ENCODE measurements around the gene GRM5.
"Not testable (repeated sequence)": the region's sequence is repeated elsewhere in the genome, so short reads cannot be mapped to it uniquely, and the experiment has no call there.

Gene GRM5

DNA sequence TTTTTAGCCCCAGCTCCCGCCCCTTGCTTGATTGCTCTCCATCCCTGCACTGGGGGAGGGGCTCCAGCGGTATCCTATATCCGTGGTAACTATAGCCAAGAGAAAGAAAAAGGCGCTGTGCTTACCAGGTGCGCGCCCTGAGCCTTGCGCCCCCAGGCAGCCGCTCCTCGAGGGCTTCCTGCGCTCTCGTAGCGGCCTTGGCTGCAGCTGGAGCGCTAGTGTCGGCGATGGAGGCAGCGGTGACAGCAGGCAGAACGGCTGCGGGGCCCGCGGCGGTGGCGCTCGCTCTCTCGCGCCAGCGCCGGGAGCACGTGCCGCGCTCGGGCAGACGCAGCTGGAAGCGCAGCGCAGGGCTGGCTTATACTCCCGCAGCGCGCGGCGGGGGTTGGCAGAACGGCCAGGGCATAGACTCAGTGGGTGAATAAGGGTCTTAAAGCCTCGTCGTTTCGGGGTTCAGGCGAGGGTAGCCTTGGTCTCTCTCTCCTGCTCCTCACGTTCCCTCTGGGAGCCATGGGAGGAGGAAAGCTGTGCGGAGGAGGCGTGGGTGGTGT, at the start of gene GRM5:
GRM5 (minus strand) TSS at position 332 of the 551 bp plus-strand sequence. CDS start 18,110 bp downstream, outside the sequence.
- H3K4me3 ChIP-seq (ENCODE audit: low read depth in 1 of 2, low read length in 2 of 2); H3K4me1 ChIP-seq (ENCODE audit: control insufficient read depth in 1 of 2, insufficient read depth in 2 of 2, low read length in 2 of 2); H3K36me3 ChIP-seq (ENCODE audit: control insufficient read depth in 1 of 2, insufficient read depth in 2 of 2, low read length in 2 of 2); H3K27me3 ChIP-seq (ENCODE audit: low read depth, low read length); H3K27ac ChIP-seq (ENCODE audit: low read length); H3K9me3 ChIP-seq (ENCODE audit: control insufficient read depth in 1 of 2, low read length in 2 of 2): not testable (repeated sequence)

DNA sequence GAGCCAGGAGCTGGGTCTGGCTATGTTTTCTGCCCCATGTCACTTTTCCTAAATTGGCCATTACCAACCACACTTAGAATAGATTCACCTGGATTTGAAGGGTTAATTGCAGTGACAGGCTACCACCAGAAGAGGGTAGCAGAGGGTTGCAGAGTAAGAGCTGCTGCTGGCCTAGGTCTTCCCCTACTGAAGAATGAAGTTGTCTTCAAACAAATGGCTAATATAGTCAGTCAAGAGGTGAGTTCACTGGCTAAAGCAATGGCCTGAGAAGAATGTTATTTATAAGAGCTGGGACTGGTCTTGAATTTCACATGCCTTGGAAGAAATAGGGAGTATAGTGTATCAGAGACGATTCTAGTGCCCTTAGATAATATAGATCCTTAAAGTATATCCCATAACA, 32.2 kb upstream of the GRM5 start:
- not testable (repeated sequence) for H3K27ac ChIP-seq (ENCODE audit: low read length); H3K36me3 ChIP-seq (ENCODE audit: control insufficient read depth in 1 of 2, insufficient read depth in 2 of 2, low read length in 2 of 2); H3K4me3 ChIP-seq (ENCODE audit: low read depth in 1 of 2, low read length in 2 of 2); H3K4me1 ChIP-seq (ENCODE audit: control insufficient read depth in 1 of 2, insufficient read depth in 2 of 2, low read length in 2 of 2); H3K9me3 ChIP-seq (ENCODE audit: control insufficient read depth in 1 of 2, low read length in 2 of 2); H3K27me3 ChIP-seq (ENCODE audit: low read depth, low read length)

DNA sequence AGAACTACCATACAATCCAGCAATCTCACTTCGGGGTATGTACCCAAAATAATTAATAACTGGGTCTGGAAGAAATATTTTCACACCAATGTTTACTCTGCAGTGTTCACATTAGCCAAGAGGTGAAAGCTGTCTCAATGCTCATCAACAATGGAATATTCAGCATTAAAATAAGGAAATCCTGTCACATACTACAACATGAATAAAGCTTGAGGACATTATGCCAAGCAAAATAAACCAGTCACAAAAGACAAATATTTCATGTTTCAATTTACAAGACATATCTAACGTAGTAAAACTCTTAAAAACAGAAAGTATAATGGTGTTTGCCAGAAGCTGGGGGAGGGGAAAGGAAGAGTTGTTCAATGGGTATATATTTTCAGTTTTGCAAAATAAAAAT, 28.0 kb upstream of the GRM5 start:
- H3K36me3 ChIP-seq (ENCODE audit: control insufficient read depth in 1 of 2, insufficient read depth in 2 of 2, low read length in 2 of 2); H3K27ac ChIP-seq (ENCODE audit: low read length); H3K4me3 ChIP-seq (ENCODE audit: low read depth in 1 of 2, low read length in 2 of 2); H3K27me3 ChIP-seq (ENCODE audit: low read depth, low read length); H3K9me3 ChIP-seq (ENCODE audit: control insufficient read depth in 1 of 2, low read length in 2 of 2); H3K4me1 ChIP-seq (ENCODE audit: control insufficient read depth in 1 of 2, insufficient read depth in 2 of 2, low read length in 2 of 2): not testable (repeated sequence)

DNA sequence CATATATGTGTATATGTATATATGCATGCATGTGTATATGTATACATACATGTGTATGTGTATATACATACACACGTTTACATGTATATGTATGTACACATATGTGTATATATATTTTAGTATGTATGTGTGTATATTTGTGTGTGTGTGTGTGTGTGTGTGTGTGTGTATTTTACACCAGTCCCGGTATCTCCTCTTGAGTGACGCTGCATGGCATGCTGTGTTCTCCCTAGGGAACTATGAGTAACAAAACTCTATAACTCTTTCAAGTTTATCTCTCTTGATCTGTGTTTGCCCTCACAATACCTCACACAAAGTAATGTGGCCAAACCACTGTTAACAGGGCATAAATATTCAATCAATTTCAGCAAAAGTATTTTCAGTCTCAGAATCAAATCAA, 19.2 kb upstream of the GRM5 start:
- H3K27me3 ChIP-seq (ENCODE audit: low read depth, low read length); H3K36me3 ChIP-seq (ENCODE audit: control insufficient read depth in 1 of 2, insufficient read depth in 2 of 2, low read length in 2 of 2); H3K4me3 ChIP-seq (ENCODE audit: low read depth in 1 of 2, low read length in 2 of 2); H3K9me3 ChIP-seq (ENCODE audit: control insufficient read depth in 1 of 2, low read length in 2 of 2); H3K27ac ChIP-seq (ENCODE audit: low read length); H3K4me1 ChIP-seq (ENCODE audit: control insufficient read depth in 1 of 2, insufficient read depth in 2 of 2, low read length in 2 of 2): not testable (repeated sequence)

DNA sequence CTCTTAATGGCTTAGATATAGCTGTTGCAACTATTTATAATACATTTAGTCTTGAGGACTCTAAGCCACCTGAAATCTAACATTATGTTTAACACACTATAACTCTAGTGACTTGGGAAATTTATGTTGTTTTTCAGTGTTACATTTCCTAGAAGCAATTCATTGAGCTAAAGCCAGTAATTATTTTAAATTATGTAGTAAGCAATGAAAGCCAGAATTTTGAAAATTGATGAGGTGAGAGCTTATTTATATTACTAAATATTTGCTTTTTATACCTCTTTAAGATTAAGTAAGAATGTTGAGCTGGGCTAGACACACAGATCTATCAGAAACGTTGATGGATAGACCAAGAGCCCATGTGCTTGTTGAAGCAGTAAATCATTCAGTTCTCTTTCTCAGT, 5.1 kb upstream of the GRM5 start:
- not testable (repeated sequence) for H3K27me3 ChIP-seq (ENCODE audit: low read depth, low read length); H3K9me3 ChIP-seq (ENCODE audit: control insufficient read depth in 1 of 2, low read length in 2 of 2); H3K36me3 ChIP-seq (ENCODE audit: control insufficient read depth in 1 of 2, insufficient read depth in 2 of 2, low read length in 2 of 2); H3K4me3 ChIP-seq (ENCODE audit: low read depth in 1 of 2, low read length in 2 of 2); H3K27ac ChIP-seq (ENCODE audit: low read length); H3K4me1 ChIP-seq (ENCODE audit: control insufficient read depth in 1 of 2, insufficient read depth in 2 of 2, low read length in 2 of 2)

DNA sequence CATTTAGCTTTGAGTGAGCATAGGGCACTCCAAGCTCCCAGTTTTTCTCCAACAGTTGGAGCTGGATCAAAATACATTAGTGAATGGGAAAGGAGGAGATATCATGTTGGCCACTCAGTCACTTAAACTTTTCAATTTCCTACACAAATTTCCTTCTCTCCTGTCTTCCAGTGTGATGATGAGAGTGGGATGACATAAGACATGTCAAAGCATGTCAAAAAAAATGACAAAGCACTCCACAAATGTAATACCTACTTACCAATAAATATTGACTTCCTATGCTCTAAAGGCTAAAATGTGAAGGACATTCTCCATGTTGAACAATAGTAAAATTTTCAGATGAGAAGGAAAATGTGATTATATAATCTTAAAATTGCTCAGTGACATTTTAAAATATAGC, 1.5 kb upstream of the GRM5 start:
- no peaks in the 10 kb centered on the region for H3K36me3 ChIP-seq (ENCODE audit: control insufficient read depth in 1 of 2, insufficient read depth in 2 of 2, low read length in 2 of 2)
- H3K27ac ChIP-seq (ENCODE audit: low read length): no peak overlapping the region
- H3K4me1 ChIP-seq (ENCODE audit: control insufficient read depth in 1 of 2, insufficient read depth in 2 of 2, low read length in 2 of 2): no peaks in the 10 kb centered on the region
- no peaks in the 10 kb centered on the region for H3K9me3 ChIP-seq (ENCODE audit: control insufficient read depth in 1 of 2, low read length in 2 of 2)
- H3K27me3 ChIP-seq (ENCODE audit: low read depth, low read length): no peaks in the 10 kb centered on the region
- H3K4me3 ChIP-seq (ENCODE audit: low read depth in 1 of 2, low read length in 2 of 2): no peak overlapping the region

DNA sequence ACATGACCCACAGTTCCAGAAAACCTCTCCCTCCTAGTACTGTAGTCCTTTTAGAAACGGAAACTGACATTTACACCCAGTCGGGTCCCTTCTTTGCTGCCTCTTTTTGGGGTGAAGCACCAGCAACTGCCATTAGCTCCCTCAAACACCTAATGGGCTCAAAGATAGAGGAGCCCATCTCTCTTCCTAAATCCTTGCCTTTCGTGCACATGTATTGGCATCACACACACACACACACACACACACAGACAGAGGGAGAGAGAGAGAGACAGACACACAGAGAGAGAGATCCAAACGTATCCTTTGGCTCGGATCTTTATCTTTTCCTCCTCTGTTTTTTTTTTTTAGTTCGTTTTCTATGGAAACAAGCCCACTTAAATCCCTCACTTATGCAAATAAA, 716 bp downstream of the GRM5 start:
- Histone ChIP-seq H3K27me3 (ENCODE audit: low read depth, low read length) (no peaks in the 10 kb centered on the region), H3K4me3 (ENCODE audit: low read depth in 1 of 2, low read length in 2 of 2) (no peak overlapping the region), H3K36me3 (ENCODE audit: control insufficient read depth in 1 of 2, insufficient read depth in 2 of 2, low read length in 2 of 2) (no peaks in the 10 kb centered on the region)

DNA sequence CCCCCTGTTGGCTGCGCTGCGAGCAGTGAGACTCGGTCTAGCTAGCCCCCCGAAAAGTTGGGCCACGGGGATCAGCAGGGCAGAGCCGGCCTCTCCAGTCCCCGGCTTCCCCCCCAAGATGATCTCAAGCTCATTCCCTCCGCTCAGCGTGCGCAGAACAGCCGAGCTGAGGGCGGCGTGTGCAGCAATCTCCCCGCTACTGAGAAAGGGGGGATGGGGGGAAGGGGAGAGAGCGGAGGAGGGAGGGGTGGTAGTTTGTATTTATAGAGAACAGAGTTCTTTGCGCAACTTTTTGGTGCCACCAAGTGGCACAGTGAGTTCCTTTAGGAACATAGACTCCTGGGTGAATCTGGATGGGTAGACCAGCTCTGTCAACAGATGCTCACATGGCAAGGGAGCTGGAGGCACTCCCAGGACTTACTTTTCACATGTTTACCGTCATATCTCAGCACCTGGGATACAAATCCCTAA, 2.3 kb downstream of the GRM5 start:
- H3K9me3 ChIP-seq (ENCODE audit: control insufficient read depth in 1 of 2, low read length in 2 of 2); H3K36me3 ChIP-seq (ENCODE audit: control insufficient read depth in 1 of 2, insufficient read depth in 2 of 2, low read length in 2 of 2); H3K4me3 ChIP-seq (ENCODE audit: low read depth in 1 of 2, low read length in 2 of 2); H3K27me3 ChIP-seq (ENCODE audit: low read depth, low read length); H3K27ac ChIP-seq (ENCODE audit: low read length); H3K4me1 ChIP-seq (ENCODE audit: control insufficient read depth in 1 of 2, insufficient read depth in 2 of 2, low read length in 2 of 2): not testable (repeated sequence)

More for the DNA sequence above, 716 bp downstream of the GRM5 start:
- Histone ChIP-seq H3K27ac (ENCODE audit: low read length) (no peak overlapping the region), H3K4me1 (ENCODE audit: control insufficient read depth in 1 of 2, insufficient read depth in 2 of 2, low read length in 2 of 2) (no peaks in the 10 kb centered on the region), H3K9me3 (ENCODE audit: control insufficient read depth in 1 of 2, low read length in 2 of 2) (no peaks in the 10 kb centered on the region)

DNA sequence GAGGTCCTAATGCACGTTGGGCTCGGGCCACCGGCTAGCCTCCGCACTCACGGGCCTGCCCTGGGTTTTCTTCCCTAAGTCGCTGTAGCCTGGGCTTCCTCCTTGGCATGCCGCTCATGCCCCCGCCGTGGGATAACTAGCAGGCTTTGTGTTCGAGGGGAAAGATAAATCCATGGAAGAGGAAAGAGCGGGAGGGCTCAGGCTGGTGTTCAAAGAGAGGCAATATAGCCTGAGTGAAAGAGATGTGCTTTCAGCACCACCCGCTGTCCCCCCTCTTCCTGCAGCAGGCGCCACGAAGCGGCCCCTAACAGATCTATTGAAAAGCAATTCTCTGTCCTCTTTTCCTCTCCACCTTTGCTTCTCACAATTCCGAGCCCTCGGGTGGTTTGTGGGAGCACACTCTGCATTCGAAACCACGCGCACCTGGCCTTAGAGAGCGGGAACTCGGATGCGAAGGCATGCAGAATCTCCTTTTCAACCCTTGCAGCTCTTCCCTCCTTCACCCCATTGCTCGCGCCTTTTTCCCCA, 2.9 kb downstream of the GRM5 start:
- H3K27me3 ChIP-seq (ENCODE audit: low read depth, low read length); H3K27ac ChIP-seq (ENCODE audit: low read length); H3K4me1 ChIP-seq (ENCODE audit: control insufficient read depth in 1 of 2, insufficient read depth in 2 of 2, low read length in 2 of 2); H3K9me3 ChIP-seq (ENCODE audit: control insufficient read depth in 1 of 2, low read length in 2 of 2); H3K36me3 ChIP-seq (ENCODE audit: control insufficient read depth in 1 of 2, insufficient read depth in 2 of 2, low read length in 2 of 2); H3K4me3 ChIP-seq (ENCODE audit: low read depth in 1 of 2, low read length in 2 of 2): not testable (repeated sequence)

DNA sequence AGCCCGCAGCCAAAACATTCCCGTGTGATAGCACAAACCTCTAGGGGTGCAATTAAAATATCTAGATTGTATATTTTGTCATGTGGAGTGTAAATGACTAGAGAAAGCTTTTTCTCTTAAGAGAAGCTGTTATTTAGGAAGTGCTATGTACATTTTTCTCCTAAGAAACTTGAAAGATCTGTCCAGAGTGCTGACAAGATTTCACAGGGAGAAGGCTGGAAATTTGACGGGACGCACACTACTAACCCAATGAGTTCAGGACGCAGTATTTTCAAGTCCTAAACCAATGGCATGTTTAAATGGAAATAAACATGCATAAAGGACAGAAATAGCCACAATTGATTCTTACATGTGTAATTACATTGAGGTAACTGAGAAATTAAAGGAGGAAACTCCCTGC, 3.9 kb downstream of the GRM5 start:
- H3K27ac ChIP-seq (ENCODE audit: low read length): not testable (repeated sequence)

DNA sequence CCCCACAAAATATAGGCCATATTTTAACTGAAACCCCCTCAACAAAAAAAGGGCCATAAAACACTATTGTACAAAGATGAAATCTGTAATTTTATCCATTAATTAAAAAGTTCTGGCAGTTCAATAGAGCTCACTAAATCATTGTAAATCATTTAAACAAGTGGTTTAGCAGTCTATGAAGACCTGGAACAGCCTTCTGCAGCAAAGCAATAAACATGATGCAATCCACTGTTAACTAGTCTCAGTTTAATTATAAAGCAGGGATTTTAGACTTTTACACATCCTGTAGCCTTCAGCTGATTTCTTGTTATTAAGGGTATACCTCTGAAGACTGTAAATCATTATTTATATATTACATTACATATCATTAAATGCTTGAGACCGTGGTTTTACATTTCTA, 8.4 kb downstream of the GRM5 start:
- not testable (repeated sequence) for H3K4me3 ChIP-seq (ENCODE audit: low read depth in 1 of 2, low read length in 2 of 2); H3K36me3 ChIP-seq (ENCODE audit: control insufficient read depth in 1 of 2, insufficient read depth in 2 of 2, low read length in 2 of 2); H3K9me3 ChIP-seq (ENCODE audit: control insufficient read depth in 1 of 2, low read length in 2 of 2); H3K27ac ChIP-seq (ENCODE audit: low read length); H3K4me1 ChIP-seq (ENCODE audit: control insufficient read depth in 1 of 2, insufficient read depth in 2 of 2, low read length in 2 of 2); H3K27me3 ChIP-seq (ENCODE audit: low read depth, low read length)

More for the DNA sequence above, 3.9 kb downstream of the GRM5 start:
- not testable (repeated sequence) for H3K27me3 ChIP-seq (ENCODE audit: low read depth, low read length); H3K4me3 ChIP-seq (ENCODE audit: low read depth in 1 of 2, low read length in 2 of 2); H3K4me1 ChIP-seq (ENCODE audit: control insufficient read depth in 1 of 2, insufficient read depth in 2 of 2, low read length in 2 of 2); H3K36me3 ChIP-seq (ENCODE audit: control insufficient read depth in 1 of 2, insufficient read depth in 2 of 2, low read length in 2 of 2); H3K9me3 ChIP-seq (ENCODE audit: control insufficient read depth in 1 of 2, low read length in 2 of 2)

DNA sequence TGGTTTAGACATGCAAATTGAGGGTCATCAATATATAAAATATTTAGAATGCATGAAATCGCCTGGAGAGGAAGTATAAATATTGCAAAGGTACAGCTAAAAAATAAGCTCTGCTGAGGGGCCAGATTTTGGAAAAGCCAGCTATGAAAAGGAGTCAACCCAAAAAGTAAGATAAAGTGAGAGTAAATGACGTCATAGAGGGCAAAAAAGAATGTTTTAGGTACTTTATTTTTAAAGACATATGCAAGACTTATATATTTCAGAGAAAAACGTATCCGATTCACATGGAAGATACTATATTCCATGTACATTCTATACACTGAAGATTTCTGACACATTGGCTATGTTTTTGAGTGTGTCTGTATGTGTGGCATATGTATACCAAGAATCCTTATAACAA, 13.6 kb downstream of the GRM5 start:
- Histone ChIP-seq H3K4me1 (ENCODE audit: control insufficient read depth in 1 of 2, insufficient read depth in 2 of 2, low read length in 2 of 2) (no peaks in the 10 kb centered on the region), H3K9me3 (ENCODE audit: control insufficient read depth in 1 of 2, low read length in 2 of 2) (peaks cover 0 to 2% of the 10 kb centered on the region in 2 donors), H3K36me3 (ENCODE audit: control insufficient read depth in 1 of 2, insufficient read depth in 2 of 2, low read length in 2 of 2) (no peaks in the 10 kb centered on the region), H3K27me3 (ENCODE audit: low read depth, low read length) (no peaks in the 10 kb centered on the region), H3K4me3 (ENCODE audit: low read depth in 1 of 2, low read length in 2 of 2) (no peak overlapping the region), H3K27ac (ENCODE audit: low read length) (no peak overlapping the region)

Measured in muscle layer of duodenum (tissue), 2 donors.